H1 (cell line): ENCODE measurements around the gene CDKL1. TPM values are rescaled to one million over a fixed set of nuclear protein-coding genes. Genes with fewer than 3 reads are reported as not detected.

Experiments
- CTCF ChIA-PET: fragments of 300-600 bp; sonication (Branson Sonifier 250); formaldehyde crosslinking; loops from one replicate; lab custom pipeline; 2021; ENCODE audit not compliant: partially characterized antibody; lab: Charles Lee
- POLR2A ChIA-PET: fragments of 300-600 bp; sonication (Branson Sonifier 250); formaldehyde crosslinking; loops from one replicate; lab custom pipeline; 2021; ENCODE audit warnings: inconsistent platforms; ENCODE audit not compliant: partially characterized antibody; lab: Charles Lee
- DNase-seq, 2 experiments: peaks; one replicate each; pipeline versions ENCODE4 v3.0.0 to v3.0.0-alpha.2; 2010 to 2022; ENCODE audit warnings: low spot score in 2 of 2, low read depth in 1 of 2, mixed read lengths in 1 of 2
- FAIRE-seq: peaks from 2 replicates; lab custom pipeline; 2011; peaks lifted over from hg19 to GRCh38; lab: Jason Lieb, UNC
- H2AFZ ChIP-seq: 2 replicates; pipeline ENCODE4 v1.8.1; 2012; ENCODE audit warnings: low read length, inconsistent platforms
- H2AK5ac ChIP-seq: 2 replicates; pipeline ENCODE4 v1.6.1; 2013; ENCODE audit warnings: low read depth, low read length
- H2BK120ac ChIP-seq: replicated peaks from 2 replicates; pipeline ENCODE3; 2013; ENCODE audit warnings: low read depth, low read length, inconsistent platforms
- H2BK12ac ChIP-seq: 2 replicates; pipeline ENCODE4 v1.6.1; 2013; ENCODE audit warnings: low read depth, low read length
- H2BK15ac ChIP-seq: 2 replicates; pipeline ENCODE4 v1.6.1; 2013; ENCODE audit warnings: low read length
- H2BK20ac ChIP-seq: 2 replicates; pipeline ENCODE4 v1.6.1; 2013; ENCODE audit warnings: low read length
- H2BK5ac ChIP-seq: 2 replicates; pipeline ENCODE4 v1.6.1; 2013; ENCODE audit warnings: low read depth, low read length
- H3K14ac ChIP-seq: 2 replicates; pipeline ENCODE4 v1.6.1; 2013; ENCODE audit warnings: inconsistent platforms; ENCODE audit not compliant: insufficient read length
- H3K18ac ChIP-seq: 2 replicates; pipeline ENCODE4 v1.6.1; 2013; ENCODE audit warnings: low read length; ENCODE audit errors: extremely low read depth
- H3K23ac ChIP-seq: 2 replicates; pipeline ENCODE4 v1.6.1; 2013; ENCODE audit warnings: inconsistent platforms; ENCODE audit not compliant: insufficient read length
- H3K23me2 ChIP-seq: 2 replicates; pipeline ENCODE4 v1.6.1; 2013; ENCODE audit warnings: low read depth, low read length
- H3K27ac ChIP-seq: 2 replicates; pipeline ENCODE4 v1.6.1; 2011; ENCODE audit warnings: low read depth, low read length, inconsistent platforms
- H3K27me3 ChIP-seq, 4 experiments: replicated peaks in 1 of 4; 1 replicate in 1 of 4; 2 replicates in 3 of 4; pipeline versions ENCODE4 v1.6.1 to v1.8.1; 2011 to 2013; ENCODE audit warnings: low read length in 3 of 4, mild to moderate bottlenecking in 3 of 4, inconsistent platforms in 2 of 4, mixed read lengths in 2 of 4, moderate library complexity in 1 of 4; ENCODE audit not compliant: control insufficient read depth in 3 of 4, insufficient read depth in 3 of 4; ENCODE audit errors: extremely low read depth in 1 of 4
- H3K36me3 ChIP-seq, 4 experiments: 2 replicates each; pipeline versions ENCODE4 v1.6.1 to v1.8.1; 2011 to 2013; ENCODE audit warnings: mild to moderate bottlenecking in 4 of 4, low read length in 3 of 4, moderate library complexity in 2 of 4, control low read depth in 1 of 4, inconsistent platforms in 1 of 4; ENCODE audit not compliant: insufficient read depth in 4 of 4, control insufficient read depth in 2 of 4
- H3K4ac ChIP-seq: replicated peaks from 2 replicates; pipeline ENCODE3; 2013; ENCODE audit warnings: low read length, low read depth, mixed read lengths, inconsistent platforms; ENCODE audit not compliant: insufficient read length
- H3K4me1 ChIP-seq, 4 experiments: replicated peaks in 1 of 4; 1 replicate in 1 of 4; 2 replicates in 3 of 4; pipeline versions ENCODE4 v1.6.1 to v1.8.1; 2011 to 2013; ENCODE audit warnings: low read length in 3 of 4, inconsistent platforms in 2 of 4, mixed read lengths in 1 of 4; ENCODE audit not compliant: insufficient read depth in 4 of 4, control insufficient read depth in 3 of 4
- H3K4me2 ChIP-seq, 2 experiments: 2 replicates each; pipeline versions ENCODE4 v1.6.1 to v1.8.1; 2011 to 2013; ENCODE audit warnings: low read depth in 2 of 2, low read length in 2 of 2, control low read depth in 1 of 2, inconsistent platforms in 1 of 2, mild to moderate bottlenecking in 1 of 2; ENCODE audit not compliant: insufficient read depth in 1 of 2
- H3K4me3 ChIP-seq, 4 experiments: fragments of 200-600, 300-600 bp in 1 of 4; sonication (generic), shearing (Covaris generic), sonication (Bioruptor Twin) in 1 of 4; 2 replicates each; pipeline versions ENCODE4 v1.5.1 to v1.8.1; 2011 to 2016; ENCODE audit warnings: low read length in 4 of 4, low read depth in 3 of 4, control low read depth in 2 of 4, inconsistent platforms in 2 of 4, mild to moderate bottlenecking in 2 of 4, mixed read lengths in 1 of 4, moderate library complexity in 1 of 4; ENCODE audit not compliant: insufficient read depth in 2 of 4; ENCODE audit errors: extremely low read depth in 1 of 4
- H3K56ac ChIP-seq: replicated peaks from 2 replicates; pipeline ENCODE3; 2013; ENCODE audit warnings: low read depth, mild to moderate bottlenecking, mixed read lengths, low read length, inconsistent platforms; ENCODE audit not compliant: insufficient read length
- H3K79me1 ChIP-seq: 2 replicates; pipeline ENCODE4 v1.6.1; 2013; ENCODE audit warnings: low read depth, low read length, control low read depth
- H3K79me2 ChIP-seq, 2 experiments: 2 replicates each; pipeline versions ENCODE4 v1.6.1 to v1.8.1; 2012 to 2013; ENCODE audit warnings: low read length in 2 of 2, mild to moderate bottlenecking in 2 of 2, inconsistent platforms in 1 of 2; ENCODE audit not compliant: insufficient read depth in 2 of 2, control insufficient read depth in 1 of 2
- H3K9ac ChIP-seq, 4 experiments: replicated peaks in 1 of 4; 1 replicate in 1 of 4; 2 replicates in 3 of 4; pipeline versions ENCODE4 v1.6.1 to v1.8.1; 2011 to 2013; ENCODE audit warnings: low read depth in 3 of 4, low read length in 3 of 4, control low read depth in 2 of 4, mild to moderate bottlenecking in 2 of 4, moderate library complexity in 2 of 4, inconsistent platforms in 1 of 4; ENCODE audit errors: extremely low read depth in 1 of 4
- H3K9me3 ChIP-seq, 2 experiments: 2 replicates each; pipeline versions ENCODE4 v1.6.1 to v1.8.1; 2012 to 2013; ENCODE audit warnings: mild to moderate bottlenecking in 2 of 2, moderate library complexity in 2 of 2, control low read depth in 1 of 2, inconsistent platforms in 1 of 2, low read depth in 1 of 2, low read length in 1 of 2, mixed read lengths in 1 of 2; ENCODE audit not compliant: insufficient read depth in 2 of 2
- H4K20me1 ChIP-seq, 2 experiments: replicated peaks in 1 of 2; 2 replicates each; pipeline versions ENCODE3 to v1.8.1; 2011 to 2013; ENCODE audit warnings: inconsistent platforms in 2 of 2, low read length in 2 of 2, mild to moderate bottlenecking in 1 of 2; ENCODE audit not compliant: insufficient read depth in 2 of 2, control insufficient read depth in 1 of 2
- H4K5ac ChIP-seq: 2 replicates; pipeline ENCODE4 v1.6.1; 2013; ENCODE audit warnings: low read length, low read depth, mixed read lengths, inconsistent platforms; ENCODE audit not compliant: insufficient read length
- H4K8ac ChIP-seq: 2 replicates; pipeline ENCODE4 v1.8.0; 2013; ENCODE audit warnings: mild to moderate bottlenecking, moderate library complexity, low read length, inconsistent platforms; ENCODE audit not compliant: insufficient read depth; ENCODE audit errors: extremely low read depth
- H4K91ac ChIP-seq: replicated peaks from 2 replicates; pipeline ENCODE3; 2013; ENCODE audit warnings: low read length, mixed read lengths, inconsistent platforms; ENCODE audit not compliant: insufficient read length
- CTBP2 ChIP-seq: IDR thresholded peaks from 2 replicates; pipeline ENCODE4 v1.7.0; 2011; ENCODE audit warnings: borderline replicate concordance, mild to moderate bottlenecking, moderate library complexity, mixed read lengths, low read length; ENCODE audit not compliant: insufficient read depth, insufficient read length
- EZH2 ChIP-seq: fragments of 200-600 bp; sonication (generic); IDR thresholded peaks from 2 replicates; pipeline ENCODE4 v1.7.1; 2012; ENCODE audit warnings: low read depth, mild to moderate bottlenecking, moderate library complexity, low read length, inconsistent platforms; ENCODE audit not compliant: severe bottlenecking
- JUN ChIP-seq: IDR thresholded peaks from 2 replicates; pipeline ENCODE4 v1.6.1; 2011; ENCODE audit warnings: low read depth, mild to moderate bottlenecking, improper control_type of control experiment, low read length
- NRF1 ChIP-seq: IDR thresholded peaks from 2 replicates; pipeline ENCODE4 v1.6.1; 2011; ENCODE audit warnings: mild to moderate bottlenecking, low read depth, low read length, improper control_type of control experiment
- RAD21 ChIP-seq, 2 experiments: IDR thresholded peaks in 1 of 2; conservative IDR thresholded peaks in 1 of 2; 2 replicates each; pipeline ENCODE4 v1.6.1; 2011; ENCODE audit warnings: low read depth in 2 of 2, low read length in 2 of 2, improper control_type of control experiment in 1 of 2, inconsistent platforms in 1 of 2, mild to moderate bottlenecking in 1 of 2, moderate library complexity in 1 of 2
- WGBS, 2 experiments: shearing (Covaris generic) in 1 of 2; methylation state at CpG; one replicate each; pipeline versions ENCODE4 v1.1.6 to v1.1.7; 2013 to 2015; ENCODE audit warnings: low lambda C conversion rate in 2 of 2, mixed read lengths in 2 of 2, inconsistent platforms in 1 of 2, low coverage in 1 of 2, missing lambda C conversion rate in 1 of 2; ENCODE audit not compliant: insufficient replicate concordance in 2 of 2, insufficient coverage in 1 of 2, insufficient read length in 1 of 2; ENCODE audit errors: extremely low coverage in 1 of 2, missing lambda C conversion rate in 1 of 2; 5-methylcytosine and 5-hydroxymethylcytosine counted together
- polyA plus RNA-seq, 7 experiments: library from polyadenylated mRNA; depleted of rRNA in 3 of 7; stranded (reverse) in 5 of 7; unstranded in 2 of 7; fragments of >200 nt in 5 of 7; fragments of 200-250 nt in 2 of 7; gene quantifications; 1 replicate in 5 of 7; 2 replicates in 1 of 7; 4 replicates in 1 of 7; pipeline versions ENCODE4 v1.2.1 to v1.2.3, GENCODE V29; 2011 to 2013; ENCODE audit warnings: missing spikeins in 2 of 7, mixed read lengths in 2 of 7
- total RNA-seq: library from RNA; stranded (reverse); fragmentation: NEBNext Ultra II Directional; extraction: Animal tissue kit (Norgen Biotek cat#: 25700); gene quantifications from 2 replicates; pipeline ENCODE4 v1.2.1, GENCODE V29; 2021

CDKL1 gene
- total and polyA plus RNA-seq, 2 of the 8 experiments (the other 6 are each of a cell fraction or from before 2014, with no cell fraction given) = 1.2 to 2.2 TPM

DNA sequence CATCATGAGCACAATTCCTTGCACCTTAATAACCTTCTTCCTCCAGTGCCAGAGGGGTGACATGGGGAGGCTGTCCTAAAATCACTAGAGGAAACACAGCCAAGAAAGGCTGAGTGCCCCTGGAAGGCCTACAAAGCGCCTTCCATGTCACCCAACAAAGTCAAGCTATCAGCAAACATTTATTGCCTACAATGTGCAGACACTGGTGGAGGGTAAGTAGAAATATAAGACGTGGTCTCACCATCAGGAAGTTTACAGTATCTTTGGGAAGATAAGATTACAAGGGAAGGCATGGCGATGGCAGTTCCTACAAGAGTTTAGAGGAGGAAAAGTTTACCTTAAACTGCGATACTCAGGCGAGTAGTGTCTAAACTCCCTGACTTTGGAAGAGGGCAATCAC is 56.6 kb downstream of the CDKL1 start:
- Histone ChIP-seq H3K36me3 (peaks cover 0 to 2% (median 0%) of the 10 kb centered on the region in 4 experiments; a peak in 1 of 8 replicates), H3K79me2 (no peaks in the 10 kb centered on the region), H2BK5ac (no peak overlapping the region), H3K4me2 (no peak overlapping the region), H2BK15ac (no peak overlapping the region), H2BK12ac (no peak overlapping the region), H3K4me3 (no peak overlapping the region), H4K8ac (no peak overlapping the region), H2BK20ac (no peak overlapping the region), H3K4me1 (peaks cover 0 to 16% (median 10%) of the 10 kb centered on the region in 4 experiments; a peak in 5 of 7 replicates), H3K9ac (no peak overlapping the region), H2AK5ac (no peak overlapping the region), H3K23me2 (no peaks in the 10 kb centered on the region), H3K9me3 (no peaks in the 10 kb centered on the region), H3K79me1 (no peaks in the 10 kb centered on the region), H3K4ac (no peak overlapping the region), H2BK120ac (no peak overlapping the region), H3K18ac (no peak overlapping the region), H3K23ac (no peak overlapping the region), H3K27ac (no peak overlapping the region), H2AFZ (no peak overlapping the region), H3K27me3 (no peaks in the 10 kb centered on the region), H4K20me1 (no peaks in the 10 kb centered on the region), H4K91ac (no peak overlapping the region), H3K14ac (no peak overlapping the region), H4K5ac (no peak overlapping the region), H3K56ac (no peak overlapping the region)
- DNase-seq (no peak), FAIRE-seq (no peak)
- CTCF ChIA-PET = interaction anchor here (0.8 to 2.4 kb wide), 6 partner anchors 9 to 191 kb away, joined by 3 to 7 read pairs (median 4); no protein-coding TSS in a partner anchor
- no peak for TF ChIP-seq CTBP2
- TF ChIP-seq JUN = no peak
- TF ChIP-seq NRF1 = no peak
- TF ChIP-seq EZH2 = no peak
- no peak for TF ChIP-seq RAD21 (IDR thresholded peaks at IDR 0.05 in 1 of 2, conservative IDR thresholded peaks at IDR 0.05 in 1 of 2; ENCODE audit: low read depth in 2 of 2, low read length in 2 of 2)
- POLR2A ChIA-PET = interaction anchor here (0.8 to 1.6 kb wide), 2 partner anchors 19 to 54 kb away, joined by 3 read pairs; no protein-coding TSS in a partner anchor
- 91% methylated on average over 5 of the region's 5 CpGs; no CpG with 5 or more reads in 1 of the 2 experiments for WGBS, 2 experiments
